Measurements from ENCODE around the gene VDAC1. TPM values are rescaled to one million over a fixed set of nuclear protein-coding genes. Genes with fewer than 3 reads are reported as not detected.

The VDAC1 gene
- total and polyA plus RNA-seq, 2 donors (not counting 3 experiments of a cell fraction or from before 2014, with no cell fraction given): 116 to 247 TPM

DNA sequence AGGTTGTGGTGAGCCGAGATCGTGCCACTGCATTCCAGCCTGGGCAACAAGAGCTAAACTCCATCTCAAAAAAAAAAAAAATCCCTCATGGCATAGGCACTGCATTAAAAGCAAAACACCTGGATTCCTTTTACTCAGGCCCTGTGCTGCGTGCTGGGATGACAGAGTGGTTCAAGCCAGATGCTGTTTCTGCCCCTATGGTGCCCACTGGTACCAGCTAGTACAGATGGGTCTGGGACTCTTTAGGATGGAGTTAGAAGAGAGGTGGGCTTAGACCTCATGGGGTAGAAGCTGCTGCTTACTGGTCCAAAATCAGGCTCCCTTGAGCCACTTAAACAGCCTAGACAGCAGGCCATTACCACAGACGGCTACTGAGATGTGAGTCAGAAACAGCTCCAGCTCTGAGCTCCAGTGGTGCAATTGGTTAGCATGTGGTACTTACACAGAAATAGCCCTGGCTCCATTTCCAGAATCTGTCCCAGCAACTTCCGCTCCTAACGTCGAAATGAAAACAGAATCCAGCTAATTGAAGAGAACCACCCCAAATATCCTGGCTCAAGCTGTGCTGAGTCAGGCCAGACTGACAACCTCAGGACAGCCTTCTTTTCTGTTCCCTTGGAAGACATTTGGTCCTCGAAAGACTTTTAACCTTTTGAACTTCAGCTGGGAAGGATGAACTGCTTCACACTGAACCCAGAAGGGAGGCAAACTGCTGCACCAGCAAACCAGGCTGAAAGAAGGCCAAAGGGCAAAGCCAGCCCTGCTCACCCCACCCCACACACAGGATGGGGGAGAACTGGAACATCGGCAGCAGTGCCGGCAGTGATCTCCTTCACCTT is 51.8 kb downstream of the VDAC1 start:
- CTCF ChIA-PET: interaction anchor here (1.0 to 1.3 kb wide), 6 partner anchors 8 to 587 kb away, joined by 3 to 5 read pairs (median 3); partner anchors contain the start of gene C5orf15
- dilution Hi-C loops (cut with MboI; ENCODE audit: extremely low pct_ligation_motif_present, low sequenced_read_pairs): no loop called here
- Histone ChIP-seq H3K36me3 (ENCODE audit: control insufficient read depth in 2 of 2, extremely low read depth in 1 of 2, insufficient read depth in 2 of 2, low read length in 2 of 2) (peaks cover 0 to 2% of the 10 kb centered on the region in 2 experiments), H3K79me2 (ENCODE audit: control insufficient read depth, insufficient read depth, low read length) (no peaks in the 10 kb centered on the region), H4K20me1 (replicated peaks; ENCODE audit: control insufficient read depth, extremely low read depth, insufficient read depth, low read length) (no peaks in the 10 kb centered on the region), H3K9me3 (replicated peaks; ENCODE audit: control insufficient read depth, insufficient read depth, low read length) (no peaks in the 10 kb centered on the region), H3K9me1 (replicated peaks; ENCODE audit: control insufficient read depth, extremely low read depth, insufficient read depth, low read length) (no peaks in the 10 kb centered on the region), H3K9ac (replicated peaks; ENCODE audit: extremely low read depth, insufficient read depth, low read length) (no peak overlapping the region), H3K27me3 (ENCODE audit: control insufficient read depth in 2 of 2, insufficient read depth in 2 of 2, low read length in 2 of 2) (no peaks in the 10 kb centered on the region), H2AFZ (ENCODE audit: low read depth, low read length) (no peak overlapping the region), H3K4me1 (ENCODE audit: control insufficient read depth, extremely low read depth, insufficient read depth, low read length) (peaks cover 8% of the 10 kb centered on the region), H3K27ac (ENCODE audit: insufficient read depth, low read depth, low read length) (no peak overlapping the region), H3K4me3 (replicated peaks in 1 of 3; ENCODE audit: insufficient read depth in 1 of 3, low read depth in 1 of 3, low read length in 3 of 3) (no peak overlapping the region), H3K4me2 (ENCODE audit: insufficient read depth, low read length) (no peak overlapping the region)
- intact Hi-C loops (cut with micrococcal nuclease): no loop called here
- no TSS peak for BruUV-seq (replicated peaks)
- TF ChIP-seq, protein P1, sequence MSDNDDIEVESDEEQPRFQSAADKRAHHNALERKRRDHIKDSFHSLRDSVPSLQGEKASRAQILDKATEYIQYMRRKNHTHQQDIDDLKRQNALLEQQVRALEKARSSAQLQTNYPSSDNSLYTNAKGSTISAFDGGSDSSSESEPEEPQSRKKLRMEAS (IDR thresholded peaks at IDR 0.05; ENCODE audit: insufficient read depth, insufficient read length): no peak
- TF ChIP-seq POLR2A (IDR thresholded peaks at IDR 0.05; ENCODE audit: low read depth, low read length) (no peak), GATA2 (IDR thresholded peaks at IDR 0.05; ENCODE audit: insufficient read depth, insufficient read length, low read depth, low read length) (no peak), MYC (IDR thresholded peaks at IDR 0.05; ENCODE audit: low read depth, low read length) (no peak), POLR2AphosphoS5 (IDR thresholded peaks at IDR 0.05; ENCODE audit: insufficient read depth, low read depth, low read length) (no peak), EZH2 (IDR thresholded peaks at IDR 0.05; ENCODE audit: borderline replicate concordance, low read depth, low read length, severe bottlenecking) (no peak), FOS (IDR thresholded peaks at IDR 0.05; ENCODE audit: borderline replicate concordance, insufficient read depth, low read length) (no peak), JUN (IDR thresholded peaks at IDR 0.05; ENCODE audit: borderline replicate concordance, insufficient read depth, insufficient read length, low read depth) (no peak)
- TF ChIP-seq, protein P2, sequence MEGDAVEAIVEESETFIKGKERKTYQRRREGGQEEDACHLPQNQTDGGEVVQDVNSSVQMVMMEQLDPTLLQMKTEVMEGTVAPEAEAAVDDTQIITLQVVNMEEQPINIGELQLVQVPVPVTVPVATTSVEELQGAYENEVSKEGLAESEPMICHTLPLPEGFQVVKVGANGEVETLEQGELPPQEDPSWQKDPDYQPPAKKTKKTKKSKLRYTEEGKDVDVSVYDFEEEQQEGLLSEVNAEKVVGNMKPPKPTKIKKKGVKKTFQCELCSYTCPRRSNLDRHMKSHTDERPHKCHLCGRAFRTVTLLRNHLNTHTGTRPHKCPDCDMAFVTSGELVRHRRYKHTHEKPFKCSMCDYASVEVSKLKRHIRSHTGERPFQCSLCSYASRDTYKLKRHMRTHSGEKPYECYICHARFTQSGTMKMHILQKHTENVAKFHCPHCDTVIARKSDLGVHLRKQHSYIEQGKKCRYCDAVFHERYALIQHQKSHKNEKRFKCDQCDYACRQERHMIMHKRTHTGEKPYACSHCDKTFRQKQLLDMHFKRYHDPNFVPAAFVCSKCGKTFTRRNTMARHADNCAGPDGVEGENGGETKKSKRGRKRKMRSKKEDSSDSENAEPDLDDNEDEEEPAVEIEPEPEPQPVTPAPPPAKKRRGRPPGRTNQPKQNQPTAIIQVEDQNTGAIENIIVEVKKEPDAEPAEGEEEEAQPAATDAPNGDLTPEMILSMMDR (IDR thresholded peaks at IDR 0.05; ENCODE audit: extremely low read depth in 1 of 2, insufficient read depth in 1 of 2, low read depth in 1 of 2, low read length in 2 of 2): no peak
- FAIRE-seq: peak; percentile 83
- peak; percentile 74 for DNase-seq (ENCODE audit: low read depth, low spot score)
- POLR2A ChIA-PET: interaction anchor here (0.7 kb wide), 2 partner anchors 10 to 1302 kb away, joined by 3 read pairs; no protein-coding TSS in a partner anchor

Data from endothelial cell of umbilical vein (primary cell).